ENCODE measurements around the gene LRIT2.

LRIT2 gene

DNA sequence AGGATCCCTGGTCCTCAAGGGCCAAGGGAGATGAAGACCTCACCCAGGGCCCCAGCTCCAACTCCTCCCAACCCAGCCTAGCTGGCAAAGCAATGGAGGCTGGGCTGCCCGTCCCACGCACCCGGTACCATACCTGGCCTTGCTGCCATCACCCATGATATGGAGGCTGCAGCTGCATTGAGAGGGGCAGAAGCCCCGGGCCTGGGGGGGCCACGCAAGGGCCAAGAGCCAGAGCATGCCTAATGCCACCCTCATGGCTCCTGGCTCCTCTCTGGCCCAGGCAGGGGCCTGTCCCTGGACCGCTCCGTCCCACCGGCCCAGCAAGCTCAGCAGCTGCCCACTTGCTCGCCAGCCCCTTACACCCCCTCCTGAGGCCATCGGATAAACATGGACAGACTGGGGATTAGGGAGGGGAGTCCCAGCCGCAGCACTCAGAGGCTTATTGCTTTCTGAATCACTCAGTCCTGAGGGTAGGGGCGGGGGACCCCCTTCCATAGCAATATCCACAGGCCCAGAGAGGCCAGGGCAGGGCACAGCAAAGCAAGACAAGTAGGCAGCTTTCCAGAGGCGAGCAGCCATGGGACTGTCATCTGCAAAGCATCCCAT, 15.9 kb upstream of the LRIT2 start, which contains the start of gene LRIT1:
LRIT1 (minus strand) TSS at position 362 of the 606 bp plus-strand sequence; CDS start at position 255, 107 bp downstream.
- DNase-seq (ENCODE audit: low read depth): no peak

DNA sequence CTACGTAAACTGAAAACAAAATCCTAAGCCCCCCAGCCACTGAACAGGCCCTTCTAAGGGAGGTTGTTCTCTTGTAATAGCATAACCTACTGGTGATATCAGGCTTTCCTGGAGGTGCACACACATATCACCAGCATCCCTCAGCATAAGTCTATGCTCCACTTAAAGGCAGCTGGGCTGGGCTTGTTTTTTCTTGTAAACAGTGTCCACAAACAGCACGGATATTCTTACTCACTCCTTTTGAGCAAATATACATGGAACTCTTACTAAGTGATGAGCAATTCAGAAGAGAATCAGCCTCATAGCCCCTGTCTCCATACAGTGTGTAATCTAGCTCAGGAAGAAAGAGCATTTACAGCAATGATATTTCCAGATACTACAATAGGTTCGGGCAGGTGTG, 13.6 kb upstream of the LRIT2 start:
- no peak for DNase-seq (ENCODE audit: low read depth)

DNA sequence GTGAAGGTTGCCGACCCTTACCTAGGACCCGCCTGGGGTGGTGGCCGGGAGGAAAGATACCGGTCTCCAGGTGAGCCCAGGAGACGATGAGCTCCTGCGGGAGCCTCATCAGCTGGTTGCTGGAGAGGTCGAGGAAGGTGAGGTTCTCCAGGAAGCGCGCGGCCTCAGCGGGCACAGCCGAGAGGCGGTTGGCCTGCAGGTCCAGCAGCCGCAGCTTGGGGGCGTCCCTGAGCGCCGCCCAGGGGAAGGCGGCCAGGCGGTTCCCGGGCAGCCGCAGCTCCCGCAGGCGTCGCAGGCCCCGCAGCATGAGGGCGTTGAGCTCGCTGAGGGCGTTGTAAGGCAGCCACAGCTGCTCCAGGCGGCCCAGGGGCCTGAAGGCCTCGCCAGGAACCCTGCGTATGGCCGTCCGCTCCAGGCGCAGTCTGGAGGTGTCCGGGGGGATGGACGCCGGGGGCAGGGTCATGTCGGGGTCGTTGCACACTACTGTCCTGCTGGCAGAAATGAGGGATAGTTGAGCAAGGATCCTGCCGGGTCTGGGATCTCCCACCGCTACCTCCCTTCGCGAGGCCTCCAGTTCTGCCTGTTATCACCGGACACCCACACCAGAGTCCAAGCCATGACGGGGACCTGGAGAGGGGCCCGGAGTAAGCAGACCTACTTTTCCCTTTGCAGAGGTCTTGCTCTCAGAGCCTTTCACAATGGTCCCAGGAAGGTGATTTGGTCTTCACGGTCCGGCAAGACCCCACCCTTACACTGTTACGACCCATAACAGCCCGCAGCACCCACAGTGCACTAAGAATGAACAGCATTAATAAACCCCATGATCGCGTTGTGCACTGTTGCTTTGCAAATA, 12.1 kb upstream of the LRIT2 start:
- no peak for DNase-seq (ENCODE audit: low read depth)

DNA sequence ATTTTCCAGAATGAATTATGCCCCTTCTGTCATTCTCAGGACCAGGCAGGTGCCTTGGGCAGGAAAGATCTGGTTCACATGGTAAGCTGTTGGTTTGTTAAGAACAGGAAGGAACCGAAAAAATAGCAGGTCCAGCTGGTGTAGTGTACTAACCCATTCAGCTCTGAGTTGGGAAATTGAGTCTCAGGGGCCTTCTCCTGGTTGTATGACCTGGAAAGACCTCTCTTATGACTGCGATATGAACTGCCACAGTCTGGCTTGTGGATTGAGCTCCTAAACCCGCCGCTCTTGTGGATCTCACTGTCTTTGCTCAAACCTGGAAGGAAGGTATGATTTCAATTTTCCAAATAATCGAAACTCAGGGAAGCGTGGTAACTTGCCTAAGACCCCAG, 11.5 kb upstream of the LRIT2 start:
- no peak for DNase-seq (ENCODE audit: low read depth)

DNA sequence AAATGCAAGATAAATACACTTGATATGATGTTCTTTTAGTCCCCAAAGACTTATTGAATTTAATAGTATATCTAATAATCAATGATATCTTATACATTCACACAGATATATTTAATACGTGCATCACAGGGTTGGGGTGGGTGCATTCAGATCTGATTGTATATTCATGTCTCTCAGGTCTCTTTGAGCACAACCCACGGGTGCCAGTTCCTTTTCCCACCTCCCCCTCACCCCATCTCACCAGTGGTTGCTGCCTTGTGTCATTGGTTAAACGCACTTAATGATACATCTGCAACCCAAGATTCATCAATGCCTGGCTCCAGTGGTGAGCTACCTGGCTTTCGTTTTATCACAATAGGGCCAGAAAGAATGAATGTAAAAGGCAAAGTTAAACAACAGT, 9.8 kb upstream of the LRIT2 start:
- DNase-seq (ENCODE audit: low read depth): no peak

DNA sequence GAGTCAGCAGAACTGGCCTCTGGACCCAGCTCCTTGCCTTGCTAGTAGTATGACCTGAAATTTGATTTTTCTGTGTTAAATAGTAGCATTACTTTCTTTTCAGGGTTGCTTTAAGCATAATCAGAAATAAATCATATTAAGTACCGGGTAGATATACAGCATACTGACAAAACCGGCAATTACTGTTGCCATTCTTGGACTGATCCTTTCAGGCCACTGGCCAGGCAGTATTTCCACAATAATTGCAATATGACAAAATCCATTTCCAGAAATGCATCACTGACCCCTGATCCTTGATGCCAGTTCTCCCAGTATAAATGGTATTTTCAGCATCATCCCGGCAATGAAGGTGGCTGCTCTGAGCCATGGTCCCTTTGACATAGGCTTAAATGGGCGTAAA, 9.1 kb upstream of the LRIT2 start:
- no peak for DNase-seq (ENCODE audit: low read depth)

DNA sequence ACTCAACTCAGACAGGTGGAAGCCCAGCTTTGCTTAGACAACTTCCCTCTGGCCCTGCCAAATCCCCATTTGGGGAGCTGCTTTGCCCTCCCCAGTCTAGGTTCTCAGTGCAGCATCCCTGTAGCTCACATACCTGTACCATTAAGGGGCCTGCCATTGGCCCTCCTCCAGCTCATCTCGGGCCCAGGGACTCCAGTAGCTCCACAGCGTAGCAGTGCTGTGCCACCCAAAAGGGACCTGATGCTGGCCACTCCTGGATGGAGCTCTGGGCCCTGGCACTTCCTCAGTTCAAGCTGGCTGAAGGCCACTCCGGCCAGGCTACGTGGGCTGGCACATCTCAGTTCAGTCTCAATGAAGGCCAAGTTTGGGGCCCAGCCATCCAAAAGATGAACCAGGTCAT, 8.6 kb upstream of the LRIT2 start:
- no peak for DNase-seq (ENCODE audit: low read depth)

DNA sequence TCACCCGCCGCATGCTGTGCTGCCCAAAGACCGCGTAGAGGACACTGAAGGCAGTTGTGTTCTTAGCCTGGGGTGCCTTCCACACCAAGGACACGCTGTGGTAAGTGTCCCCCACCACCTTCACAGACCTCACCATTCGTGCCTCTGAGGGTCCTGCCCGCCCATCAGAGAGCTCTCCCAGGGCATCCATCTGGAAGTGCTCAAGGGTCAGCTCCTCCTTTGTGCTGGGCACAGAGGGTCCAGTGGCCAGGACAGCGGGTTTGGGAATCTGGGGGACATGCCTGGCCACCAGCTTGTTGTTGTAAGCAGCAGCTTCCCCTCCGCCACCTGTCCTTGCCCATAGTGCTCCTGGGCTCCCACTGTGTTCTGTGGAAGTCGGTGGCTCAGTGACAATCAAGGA, 7.0 kb upstream of the LRIT2 start:
- DNase-seq (ENCODE audit: low read depth): no peak

DNA sequence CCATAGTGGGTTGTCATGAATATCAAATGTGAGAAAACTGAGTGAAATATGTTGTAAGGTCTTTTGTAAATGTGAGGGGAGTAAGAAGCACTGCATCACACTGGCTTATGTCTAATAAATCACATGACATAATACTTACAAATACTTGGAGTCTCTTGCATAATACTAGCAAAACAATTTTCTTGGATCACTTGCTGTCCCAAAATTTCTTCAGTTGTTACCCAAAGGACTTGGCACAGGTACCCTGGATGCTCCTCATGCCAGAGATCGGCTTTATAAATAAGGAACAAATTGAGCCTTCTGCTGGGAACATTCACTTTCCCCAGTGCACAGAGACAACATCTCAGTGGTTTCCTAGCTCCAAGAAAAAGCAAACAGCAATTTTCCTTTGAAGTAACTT, 5.0 kb upstream of the LRIT2 start:
- DNase-seq (ENCODE audit: low read depth): no peak

DNA sequence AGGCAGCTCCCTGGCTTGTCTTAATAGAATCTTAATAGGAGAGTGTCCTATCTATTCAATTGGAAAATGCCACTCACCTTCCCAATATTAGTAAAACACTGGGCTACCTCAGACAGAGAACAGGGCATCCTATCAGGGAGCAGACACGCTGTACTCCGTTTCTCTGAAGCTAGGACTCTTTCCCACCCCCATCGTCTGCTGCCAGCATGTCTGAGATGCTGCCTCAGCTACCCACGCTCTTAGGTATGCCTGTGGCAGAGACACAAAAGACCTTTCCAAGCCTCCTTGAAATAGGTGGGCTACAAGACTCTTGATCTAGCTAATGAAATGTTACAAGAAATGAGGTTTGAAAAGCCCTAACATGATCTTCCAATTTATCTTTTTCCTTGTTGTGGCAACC, 2.5 kb upstream of the LRIT2 start:
- DNase-seq (ENCODE audit: low read depth): no peak

DNA sequence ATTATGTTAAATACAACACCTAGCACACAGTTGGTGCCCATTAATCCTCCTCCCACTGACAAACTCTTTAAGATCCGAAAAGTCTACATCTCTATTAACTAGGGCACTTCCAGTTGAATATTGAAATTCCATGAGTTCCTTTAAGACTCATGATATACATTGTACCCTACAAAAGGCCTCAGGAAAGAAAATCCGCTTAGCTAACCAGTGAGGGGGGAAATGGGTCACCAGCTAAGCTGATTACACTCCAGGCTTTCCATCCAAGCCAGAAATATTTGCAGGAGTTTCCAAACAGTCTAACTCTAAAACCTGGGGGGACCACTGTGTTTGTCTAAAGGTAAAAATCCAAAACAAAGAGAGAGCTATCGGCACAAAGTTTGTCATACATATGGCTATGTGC, 1.3 kb upstream of the LRIT2 start:
- DNase-seq (ENCODE audit: low read depth): no peak

DNA sequence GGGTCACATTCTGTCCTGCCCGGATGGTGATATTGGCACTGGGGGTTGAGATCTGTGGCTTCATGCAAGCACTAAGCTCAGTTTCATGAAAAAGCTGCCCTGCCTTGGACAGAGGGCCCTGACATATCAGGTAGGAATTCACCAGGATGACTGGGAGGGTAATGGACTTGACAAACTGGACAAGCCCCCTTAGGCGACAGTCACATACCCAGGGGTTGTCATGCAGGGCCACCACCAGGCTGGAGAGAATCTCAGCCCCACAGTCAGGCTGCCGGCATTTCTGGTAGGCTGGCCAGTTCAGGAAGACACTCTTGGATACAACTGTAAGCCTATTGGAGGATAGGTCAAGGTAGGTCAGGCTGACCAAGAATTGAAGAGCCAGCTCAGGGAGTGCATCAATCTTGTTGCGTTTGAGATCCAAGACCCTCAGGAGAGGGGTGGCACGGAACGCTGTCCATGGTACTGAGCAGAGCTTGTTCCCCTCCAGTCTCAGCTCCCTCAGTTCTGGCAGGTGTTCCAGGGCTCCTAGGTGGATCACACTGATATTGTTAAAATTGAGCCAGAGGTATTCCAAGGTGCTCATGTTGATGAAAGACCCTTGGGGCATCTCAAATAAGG, 824 bp downstream of the LRIT2 start:
- DNase-seq (ENCODE audit: low read depth): no peak

DNA sequence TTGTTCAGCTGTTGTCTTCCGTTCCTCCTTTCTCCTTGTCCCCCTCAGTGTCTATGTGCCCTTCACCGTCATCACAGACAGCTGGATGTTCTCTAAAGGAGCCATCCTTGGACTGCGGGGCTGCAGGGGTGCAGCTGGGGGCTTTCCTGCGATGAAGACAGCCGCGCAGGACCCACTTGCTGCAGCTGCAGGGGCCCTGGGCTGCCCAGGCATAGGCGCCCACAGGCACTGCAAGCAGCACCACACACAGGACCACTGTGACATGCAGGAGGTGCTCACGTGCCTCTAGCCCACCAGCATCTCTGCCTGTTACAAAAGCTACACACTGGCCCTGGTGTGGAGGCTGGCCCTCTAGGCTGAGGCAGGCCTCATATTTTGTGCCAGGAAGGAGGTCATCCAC, 3.4 kb downstream of the LRIT2 start:
- DNase-seq (ENCODE audit: low read depth): no peak

DNA sequence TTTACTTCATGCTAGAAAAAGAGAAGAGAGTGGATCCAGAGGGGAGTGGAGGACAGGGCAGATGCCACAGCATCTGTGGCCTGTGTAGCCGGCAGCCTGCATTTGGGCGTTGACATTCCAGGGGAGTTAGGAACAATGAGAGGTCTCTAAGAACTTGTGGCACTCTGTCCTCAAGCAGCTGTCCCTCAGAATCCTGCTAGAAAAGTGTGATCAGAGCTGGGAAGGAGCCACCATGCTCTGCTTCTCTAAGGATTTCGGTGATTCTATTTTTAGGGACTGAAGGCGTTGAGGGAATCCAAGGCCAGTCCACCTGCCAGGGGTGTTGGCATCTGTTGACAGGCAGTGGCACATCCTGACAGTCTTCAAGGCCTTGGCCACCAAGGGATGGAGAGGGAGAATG, 7.6 kb downstream of the LRIT2 start:
- DNase-seq (ENCODE audit: low read depth): no peak

DNA sequence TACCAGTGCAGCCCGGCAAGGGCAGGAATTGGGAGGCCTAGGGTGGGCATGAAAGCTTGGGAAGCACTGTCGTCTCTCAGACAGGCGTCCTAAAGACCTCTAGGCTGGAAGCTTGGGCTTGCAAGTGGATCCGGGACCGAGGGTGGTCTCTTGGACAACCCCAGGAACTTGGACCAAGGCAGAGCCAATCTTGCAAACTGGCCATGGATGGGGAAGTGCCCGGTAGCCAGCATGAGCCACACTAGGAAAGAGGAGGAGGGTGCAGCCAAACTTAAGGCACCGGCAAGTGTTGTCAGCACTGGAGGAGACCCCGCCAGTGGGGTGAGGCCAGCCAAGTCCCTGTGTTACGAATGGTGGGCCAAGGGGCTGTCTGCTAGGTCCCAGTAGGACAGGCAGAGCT, 8.5 kb downstream of the LRIT2 start:
- no peak for DNase-seq (ENCODE audit: low read depth)

DNA sequence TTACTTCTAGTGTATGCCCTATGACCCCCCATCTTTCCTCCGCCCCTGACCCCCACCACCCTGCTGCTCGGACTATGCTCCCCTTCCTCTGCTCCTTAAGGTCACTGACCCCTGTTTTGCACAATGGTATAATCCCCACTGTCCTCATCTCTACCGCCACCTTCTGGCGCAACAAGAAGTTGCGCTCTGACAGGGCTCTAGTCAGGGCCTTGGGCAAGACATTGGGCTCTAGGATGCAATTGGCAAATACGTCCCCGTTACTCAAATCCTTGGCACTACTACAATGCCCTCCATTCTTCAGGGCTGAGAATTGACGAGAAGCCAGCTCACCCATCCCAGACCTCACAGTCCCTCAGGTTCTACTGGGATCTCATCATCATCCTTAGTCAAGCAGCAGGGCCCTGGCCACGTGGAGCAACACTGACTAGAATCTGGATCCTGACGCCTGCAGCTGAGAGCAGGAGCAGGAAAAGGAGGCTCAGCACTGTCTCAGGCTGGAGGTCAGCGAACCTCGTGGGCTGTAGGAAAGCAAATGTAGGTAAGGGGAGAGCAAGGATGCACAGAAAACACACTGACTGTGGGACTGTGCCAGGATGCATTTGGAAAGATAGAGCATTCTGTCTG, 10.6 kb downstream of the LRIT2 start:
- no peak for DNase-seq (ENCODE audit: low read depth)

DNA sequence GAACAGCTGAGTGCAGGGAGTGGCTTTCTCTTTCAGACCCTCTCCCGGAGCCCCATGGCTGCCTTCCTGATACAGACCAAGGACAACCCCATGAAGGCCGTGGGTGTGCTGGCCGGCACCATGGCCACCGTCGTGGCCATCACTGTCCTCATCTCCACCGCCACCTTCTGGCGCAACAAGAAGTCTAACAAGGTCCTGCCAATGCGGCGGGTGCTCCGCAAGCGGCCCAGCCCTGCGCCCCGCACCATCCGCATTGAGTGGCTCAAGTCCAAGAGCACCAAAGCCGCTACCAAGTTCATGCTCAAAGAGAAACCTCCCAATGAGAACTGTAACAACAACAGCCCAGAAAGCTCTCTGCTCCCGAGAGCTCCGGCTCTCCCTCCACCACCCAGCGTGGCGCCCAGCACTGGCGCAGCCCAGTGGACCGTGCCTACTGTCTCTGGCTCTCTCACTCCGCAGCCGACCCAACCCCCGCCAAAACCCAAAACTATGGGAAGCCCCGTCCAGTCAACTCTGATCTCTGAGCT, 11.2 kb downstream of the LRIT2 start:
- no peak for DNase-seq (ENCODE audit: low read depth)

DNA sequence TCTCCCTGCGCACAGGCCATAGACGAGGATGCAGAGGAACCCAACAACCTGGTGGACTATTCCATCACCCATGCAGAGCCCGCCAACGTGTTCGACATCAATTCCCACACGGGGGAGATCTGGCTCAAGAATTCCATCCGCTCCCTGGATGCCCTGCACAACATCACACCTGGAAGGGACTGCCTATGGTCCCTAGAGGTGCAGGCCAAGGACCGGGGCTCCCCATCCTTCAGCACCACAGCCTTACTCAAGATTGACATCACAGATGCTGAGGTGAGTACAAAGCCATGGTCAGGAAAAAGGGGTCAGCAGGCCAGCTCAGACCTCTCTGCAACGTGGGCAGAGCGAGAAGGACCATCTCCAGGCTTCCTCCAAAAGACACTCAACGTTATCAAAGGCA, 12.3 kb downstream of the LRIT2 start:
- DNase-seq (ENCODE audit: low read depth): no peak

DNA sequence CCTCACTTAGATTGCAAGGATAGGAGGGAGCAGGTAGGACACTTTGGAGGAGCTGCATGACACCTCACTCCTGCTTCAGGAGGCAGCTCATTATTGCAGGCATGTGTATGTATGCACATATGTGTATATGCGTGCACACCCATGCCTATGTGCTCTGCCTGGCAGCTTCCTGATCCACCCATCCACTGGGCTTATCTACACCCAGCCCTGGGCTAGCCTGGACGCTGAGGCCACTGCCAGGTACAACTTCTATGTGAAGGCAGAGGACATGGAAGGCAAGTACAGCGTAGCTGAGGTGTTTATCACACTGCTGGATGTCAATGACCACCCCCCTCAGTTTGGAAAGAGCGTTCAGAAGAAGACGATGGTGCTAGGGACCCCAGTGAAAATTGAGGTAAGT, 13.3 kb downstream of the LRIT2 start:
- no peak for DNase-seq (ENCODE audit: low read depth)

DNA sequence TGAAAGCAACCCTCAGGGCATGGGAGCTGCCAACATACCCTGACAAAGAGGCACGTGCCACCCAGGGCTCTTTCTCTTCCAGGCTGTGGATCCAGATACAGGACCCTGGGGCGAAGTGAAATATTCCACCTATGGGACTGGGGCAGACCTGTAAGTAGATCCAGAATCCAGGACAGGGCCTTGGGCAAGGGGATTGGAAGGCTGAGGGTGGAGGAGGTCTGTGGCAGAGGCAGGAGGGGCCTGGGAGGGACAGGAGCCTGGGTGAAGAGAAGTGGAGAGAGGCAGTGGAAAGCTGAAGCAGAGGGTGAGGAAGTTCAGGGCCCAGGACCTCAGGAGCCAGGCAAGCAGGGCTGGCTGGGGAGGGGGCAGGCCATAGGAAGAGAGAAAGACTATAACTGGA, 13.8 kb downstream of the LRIT2 start:
- DNase-seq (ENCODE audit: low read depth): no peak

DNA sequence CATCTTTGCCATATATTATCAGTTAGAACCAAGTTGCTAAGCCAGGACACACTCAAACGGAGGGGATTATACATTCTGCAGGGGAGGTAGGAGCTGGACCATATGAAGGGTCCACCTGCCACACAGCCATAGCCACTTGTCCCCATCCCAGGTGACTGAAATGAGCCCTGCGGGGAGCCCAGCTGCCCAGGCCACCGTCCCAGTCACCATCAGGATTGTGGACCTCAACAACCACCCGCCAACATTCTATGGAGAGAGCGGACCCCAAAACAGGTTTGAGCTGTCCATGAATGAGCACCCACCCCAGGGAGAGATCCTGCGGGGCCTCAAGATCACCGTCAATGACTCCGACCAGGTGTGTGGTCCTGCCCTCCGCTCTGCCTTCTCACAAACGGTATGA, 17.3 kb downstream of the LRIT2 start:
- DNase-seq (ENCODE audit: low read depth): no peak

DNA sequence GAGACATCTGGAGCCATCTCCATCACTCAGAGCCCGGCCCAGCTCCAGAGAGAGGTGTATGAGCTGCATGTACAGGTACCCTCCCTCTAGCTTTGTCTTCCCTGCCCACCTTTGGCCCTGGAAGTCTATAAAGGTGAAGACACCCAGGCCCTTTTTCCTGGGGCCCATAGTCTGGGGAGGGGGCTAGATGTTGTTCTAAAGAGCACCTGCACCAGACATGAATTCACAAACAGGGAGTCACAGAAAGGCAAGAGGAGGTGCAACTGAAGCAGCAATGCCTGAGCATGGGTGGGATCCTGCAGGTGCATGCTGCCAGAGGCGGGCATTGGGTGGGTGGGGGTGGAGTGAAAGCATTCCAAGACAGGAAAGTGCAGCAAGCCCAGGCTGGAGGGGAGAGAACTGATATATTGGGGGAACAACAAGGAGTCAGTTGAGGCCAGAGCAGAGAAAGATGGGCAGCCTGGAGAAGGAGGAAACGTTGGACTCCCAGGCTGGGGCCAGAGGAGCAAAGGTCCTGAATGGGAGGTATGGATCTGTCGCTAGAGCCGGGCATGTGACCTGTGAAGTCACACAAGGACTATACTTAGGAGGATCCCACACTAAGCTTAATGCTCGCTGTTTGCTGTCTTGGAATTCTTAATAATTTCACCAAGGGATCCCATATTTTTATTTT, 19.4 kb downstream of the LRIT2 start:
- DNase-seq (ENCODE audit: low read depth): no peak
